ENCODE measurements around the gene HOMER2. TPM values are rescaled to one million over a fixed set of nuclear protein-coding genes. Genes with fewer than 3 reads are reported as not detected.

The HOMER2 gene
- total and polyA plus RNA-seq, 2 experiments from 2014 or later, result 24.4 to 54.5 TPM

DNA sequence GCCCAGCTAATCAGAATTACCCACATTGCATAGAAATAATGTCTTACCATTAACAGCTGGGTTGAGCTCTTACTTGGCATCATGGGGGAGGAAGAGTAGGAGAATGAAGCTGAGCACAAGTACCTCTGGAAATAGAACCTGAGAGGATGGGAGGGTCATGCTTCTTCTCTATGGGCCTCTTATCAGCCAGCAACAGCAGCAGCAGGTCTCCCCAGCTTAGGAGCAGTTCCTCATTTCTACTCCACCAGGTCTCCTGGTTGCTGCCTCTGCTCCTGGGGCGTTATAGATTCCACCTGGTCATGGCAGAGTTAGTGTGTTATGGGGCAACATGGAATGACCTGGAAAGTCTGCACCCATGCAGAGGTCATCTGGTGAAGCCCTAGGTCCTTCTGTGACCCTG is 150.0 kb downstream of the HOMER2 start:
- TF ChIP-seq, protein P1, sequence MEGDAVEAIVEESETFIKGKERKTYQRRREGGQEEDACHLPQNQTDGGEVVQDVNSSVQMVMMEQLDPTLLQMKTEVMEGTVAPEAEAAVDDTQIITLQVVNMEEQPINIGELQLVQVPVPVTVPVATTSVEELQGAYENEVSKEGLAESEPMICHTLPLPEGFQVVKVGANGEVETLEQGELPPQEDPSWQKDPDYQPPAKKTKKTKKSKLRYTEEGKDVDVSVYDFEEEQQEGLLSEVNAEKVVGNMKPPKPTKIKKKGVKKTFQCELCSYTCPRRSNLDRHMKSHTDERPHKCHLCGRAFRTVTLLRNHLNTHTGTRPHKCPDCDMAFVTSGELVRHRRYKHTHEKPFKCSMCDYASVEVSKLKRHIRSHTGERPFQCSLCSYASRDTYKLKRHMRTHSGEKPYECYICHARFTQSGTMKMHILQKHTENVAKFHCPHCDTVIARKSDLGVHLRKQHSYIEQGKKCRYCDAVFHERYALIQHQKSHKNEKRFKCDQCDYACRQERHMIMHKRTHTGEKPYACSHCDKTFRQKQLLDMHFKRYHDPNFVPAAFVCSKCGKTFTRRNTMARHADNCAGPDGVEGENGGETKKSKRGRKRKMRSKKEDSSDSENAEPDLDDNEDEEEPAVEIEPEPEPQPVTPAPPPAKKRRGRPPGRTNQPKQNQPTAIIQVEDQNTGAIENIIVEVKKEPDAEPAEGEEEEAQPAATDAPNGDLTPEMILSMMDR (IDR thresholded peaks at IDR 0.05; ENCODE audit: low read depth, low read length), result no peak
- Histone ChIP-seq H3K9me3 (ENCODE audit: low read depth) (no peaks in the 10 kb centered on the region), H3K36me3 (no peaks in the 10 kb centered on the region), H3K27ac (no peak overlapping the region), H3K4me3 (no peak overlapping the region), H3K4me1 (ENCODE audit: low read depth) (peaks cover 33% of the 10 kb centered on the region), H3K27me3 (no peaks in the 10 kb centered on the region)
- DNase-seq (ENCODE audit: low read depth in 1 of 2, low spot score in 1 of 2), result no peak

DNA sequence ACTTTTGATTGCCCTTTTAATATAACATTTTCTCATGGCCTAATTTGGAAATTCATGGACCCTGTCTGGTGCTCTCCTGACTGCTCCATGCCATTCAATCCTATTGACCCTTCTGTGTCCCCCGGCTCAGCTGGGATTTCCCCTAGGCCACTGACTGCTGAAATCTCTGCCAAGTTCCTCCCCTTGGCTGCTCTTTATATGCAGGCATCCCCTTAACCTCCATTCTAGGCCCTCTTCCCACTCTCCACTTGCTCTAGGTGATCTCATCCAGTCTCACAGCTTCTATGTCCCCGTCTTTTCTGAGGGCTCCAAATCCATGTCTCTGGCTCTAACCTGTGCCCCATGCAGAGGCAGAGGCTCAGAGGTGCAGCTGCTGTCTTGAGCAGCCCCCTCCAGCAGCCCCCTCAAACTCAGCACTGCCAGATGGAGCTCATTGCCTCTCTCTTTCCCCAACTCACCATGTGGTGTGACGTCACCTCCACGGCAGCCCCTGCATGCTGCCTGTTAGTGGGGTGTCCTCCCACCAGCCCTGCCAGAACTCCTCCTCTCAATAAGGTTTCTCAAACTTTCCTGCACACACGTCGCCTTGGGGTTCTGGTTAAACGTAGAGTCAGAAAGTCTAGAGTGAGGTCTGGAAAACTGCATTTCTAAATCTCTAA is 153.2 kb downstream of the HOMER2 start:
- H3K27me3 ChIP-seq, result no peaks in the 10 kb centered on the region
- H3K4me1 ChIP-seq (ENCODE audit: low read depth), result peaks cover 21% of the 10 kb centered on the region
- H3K4me3 ChIP-seq, result no peak overlapping the region
- no peaks in the 10 kb centered on the region for H3K9me3 ChIP-seq (ENCODE audit: low read depth)
- H3K27ac ChIP-seq, result no peak overlapping the region
- DNase-seq (ENCODE audit: low read depth in 1 of 2, low spot score in 1 of 2), result no peak
- TF ChIP-seq, protein P1 (IDR thresholded peaks at IDR 0.05; ENCODE audit: low read depth, low read length), result no peak
- H3K36me3 ChIP-seq, result peaks cover 5% of the 10 kb centered on the region

Other genes starting within 250 kb of the HOMER2 start
- 3.0 TPM in 2 replicates for gene AP3B2, start 242.8 kb downstream of the HOMER2 start, total RNA-seq
- gene AP3B2, start 242.8 kb downstream of the HOMER2 start, polyA plus RNA-seq, result 1.4 and 4.8 TPM in 2 replicates
- gene FSD2, start 146.7 kb downstream of the HOMER2 start, total RNA-seq, result 17.3 and 44.9 TPM in 2 replicates
- 14.9 and 45.6 TPM in 2 replicates for gene FSD2, start 146.7 kb downstream of the HOMER2 start, polyA plus RNA-seq
- 5.7 and 7.6 TPM in 2 replicates for gene WHAMM, start 143.1 kb downstream of the HOMER2 start, total RNA-seq
- gene WHAMM, start 143.1 kb downstream of the HOMER2 start, polyA plus RNA-seq, result 3.6 and 5.1 TPM in 2 replicates
- 37.3 and 60.7 TPM in 2 replicates for gene RAMAC, start 33.5 kb upstream of the HOMER2 start, total RNA-seq
- 67.7 and 91.1 TPM in 2 replicates for gene RAMAC, start 33.5 kb upstream of the HOMER2 start, polyA plus RNA-seq
- 11.5 and 12.8 TPM in 2 replicates for gene C15orf40, start 58.9 kb upstream of the HOMER2 start, total RNA-seq
- gene C15orf40, start 58.9 kb upstream of the HOMER2 start, polyA plus RNA-seq, result 23.9 and 37.8 TPM in 2 replicates
- 125 and 126 TPM in 2 replicates for gene BTBD1, start 114.5 kb upstream of the HOMER2 start, total RNA-seq
- 102 and 109 TPM in 2 replicates for gene BTBD1, start 114.5 kb upstream of the HOMER2 start, polyA plus RNA-seq
- 0.49 and 1.3 TPM in 2 replicates for gene TM6SF1, start 154.9 kb upstream of the HOMER2 start, total RNA-seq
- 1.8 and 2.8 TPM in 2 replicates for gene TM6SF1, start 154.9 kb upstream of the HOMER2 start, polyA plus RNA-seq